Measurements from ENCODE around the gene GPR137. TPM values are rescaled to one million over a fixed set of nuclear protein-coding genes. Genes with fewer than 3 reads are reported as not detected.

The GPR137 gene
- total and polyA plus RNA-seq, 4 donors = 6.7 to 22.2 (median 9.0) TPM

DNA sequence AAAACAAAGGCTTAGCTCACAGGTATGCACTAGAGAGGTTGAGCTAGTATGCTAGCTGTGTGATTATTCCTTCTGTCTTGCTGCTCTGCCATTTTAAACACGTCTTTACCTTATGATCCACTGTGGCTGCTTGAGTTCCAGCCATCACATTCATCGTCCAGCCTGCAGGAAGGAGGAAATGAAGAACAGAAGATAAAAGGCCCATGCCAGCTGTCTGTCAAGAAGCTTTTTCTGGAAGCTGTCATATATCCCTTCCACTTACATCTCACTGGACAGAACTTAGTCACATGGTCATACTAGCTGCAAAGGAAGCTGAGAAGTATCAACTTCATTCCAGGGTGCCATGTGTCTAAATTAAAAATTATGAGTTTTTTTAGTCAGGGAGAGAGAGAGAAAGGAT is 41.7 kb downstream of the GPR137 start (continued):
- TF ChIP-seq, protein P1, sequence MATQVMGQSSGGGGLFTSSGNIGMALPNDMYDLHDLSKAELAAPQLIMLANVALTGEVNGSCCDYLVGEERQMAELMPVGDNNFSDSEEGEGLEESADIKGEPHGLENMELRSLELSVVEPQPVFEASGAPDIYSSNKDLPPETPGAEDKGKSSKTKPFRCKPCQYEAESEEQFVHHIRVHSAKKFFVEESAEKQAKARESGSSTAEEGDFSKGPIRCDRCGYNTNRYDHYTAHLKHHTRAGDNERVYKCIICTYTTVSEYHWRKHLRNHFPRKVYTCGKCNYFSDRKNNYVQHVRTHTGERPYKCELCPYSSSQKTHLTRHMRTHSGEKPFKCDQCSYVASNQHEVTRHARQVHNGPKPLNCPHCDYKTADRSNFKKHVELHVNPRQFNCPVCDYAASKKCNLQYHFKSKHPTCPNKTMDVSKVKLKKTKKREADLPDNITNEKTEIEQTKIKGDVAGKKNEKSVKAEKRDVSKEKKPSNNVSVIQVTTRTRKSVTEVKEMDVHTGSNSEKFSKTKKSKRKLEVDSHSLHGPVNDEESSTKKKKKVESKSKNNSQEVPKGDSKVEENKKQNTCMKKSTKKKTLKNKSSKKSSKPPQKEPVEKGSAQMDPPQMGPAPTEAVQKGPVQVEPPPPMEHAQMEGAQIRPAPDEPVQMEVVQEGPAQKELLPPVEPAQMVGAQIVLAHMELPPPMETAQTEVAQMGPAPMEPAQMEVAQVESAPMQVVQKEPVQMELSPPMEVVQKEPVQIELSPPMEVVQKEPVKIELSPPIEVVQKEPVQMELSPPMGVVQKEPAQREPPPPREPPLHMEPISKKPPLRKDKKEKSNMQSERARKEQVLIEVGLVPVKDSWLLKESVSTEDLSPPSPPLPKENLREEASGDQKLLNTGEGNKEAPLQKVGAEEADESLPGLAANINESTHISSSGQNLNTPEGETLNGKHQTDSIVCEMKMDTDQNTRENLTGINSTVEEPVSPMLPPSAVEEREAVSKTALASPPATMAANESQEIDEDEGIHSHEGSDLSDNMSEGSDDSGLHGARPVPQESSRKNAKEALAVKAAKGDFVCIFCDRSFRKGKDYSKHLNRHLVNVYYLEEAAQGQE (IDR thresholded peaks at IDR 0.05) = no peak
- TF ChIP-seq GABPA (IDR thresholded peaks at IDR 0.05 in 1 of 2, conservative IDR thresholded peaks at IDR 0.05 in 1 of 2) (no peak), NR2F2 (IDR thresholded peaks at IDR 0.05) (no peak), SP1 (IDR thresholded peaks at IDR 0.05) (no peak), FOXA1 (IDR thresholded peaks at IDR 0.05) (no peak)
- TF ChIP-seq, protein P2, sequence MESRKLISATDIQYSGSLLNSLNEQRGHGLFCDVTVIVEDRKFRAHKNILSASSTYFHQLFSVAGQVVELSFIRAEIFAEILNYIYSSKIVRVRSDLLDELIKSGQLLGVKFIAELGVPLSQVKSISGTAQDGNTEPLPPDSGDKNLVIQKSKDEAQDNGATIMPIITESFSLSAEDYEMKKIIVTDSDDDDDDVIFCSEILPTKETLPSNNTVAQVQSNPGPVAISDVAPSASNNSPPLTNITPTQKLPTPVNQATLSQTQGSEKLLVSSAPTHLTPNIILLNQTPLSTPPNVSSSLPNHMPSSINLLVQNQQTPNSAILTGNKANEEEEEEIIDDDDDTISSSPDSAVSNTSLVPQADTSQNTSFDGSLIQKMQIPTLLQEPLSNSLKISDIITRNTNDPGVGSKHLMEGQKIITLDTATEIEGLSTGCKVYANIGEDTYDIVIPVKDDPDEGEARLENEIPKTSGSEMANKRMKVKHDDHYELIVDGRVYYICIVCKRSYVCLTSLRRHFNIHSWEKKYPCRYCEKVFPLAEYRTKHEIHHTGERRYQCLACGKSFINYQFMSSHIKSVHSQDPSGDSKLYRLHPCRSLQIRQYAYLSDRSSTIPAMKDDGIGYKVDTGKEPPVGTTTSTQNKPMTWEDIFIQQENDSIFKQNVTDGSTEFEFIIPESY (IDR thresholded peaks at IDR 0.05) = no peak

DNA sequence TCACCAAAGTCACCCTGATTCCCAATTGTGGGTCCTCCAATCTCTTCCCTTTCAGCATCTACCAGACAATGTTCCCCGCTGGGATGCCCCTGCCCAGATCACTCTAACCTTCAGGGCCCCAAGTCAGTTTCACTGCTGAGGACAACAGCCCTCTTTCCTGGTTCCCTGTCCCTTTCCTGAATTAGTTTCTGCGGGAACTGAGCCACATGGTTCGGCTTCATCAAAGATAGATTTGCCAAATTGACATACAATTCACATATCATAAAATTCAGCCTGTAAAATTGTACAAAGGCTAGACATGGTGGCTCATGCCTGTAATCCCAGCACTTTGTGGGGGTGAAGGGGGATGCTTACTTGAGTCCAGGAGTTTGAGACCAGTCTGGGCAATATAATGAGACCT is 42.3 kb downstream of the GPR137 start:
- Histone ChIP-seq H3K36me3 (ENCODE audit: control insufficient read depth in 4 of 4, insufficient read depth in 3 of 4, low read depth in 1 of 4, low read length in 3 of 4) (no peaks in the 10 kb centered on the region), H3K4me3 (ENCODE audit: low read depth in 1 of 3, low read length in 3 of 3) (no peak overlapping the region), H3K9me3 (ENCODE audit: control insufficient read depth in 4 of 4, low read length in 3 of 4) (no peaks in the 10 kb centered on the region), H3K4me1 (ENCODE audit: control insufficient read depth in 4 of 4, insufficient read depth in 4 of 4, low read length in 3 of 4) (peaks cover 0 to 4% (median 0%) of the 10 kb centered on the region in 4 donors), H3K9ac (ENCODE audit: low read depth in 1 of 2, low read length in 2 of 2) (no peak overlapping the region), H3K27me3 (ENCODE audit: control insufficient read depth in 4 of 4, insufficient read depth in 4 of 4, low read length in 3 of 4) (no peaks in the 10 kb centered on the region), H3K27ac (ENCODE audit: low read depth in 1 of 2, low read length in 2 of 2) (no peak overlapping the region)
- TF ChIP-seq TAF1 (conservative IDR thresholded peaks at IDR 0.05) (no peak), HNF4G (IDR thresholded peaks at IDR 0.05) (no peak), RXRA (IDR thresholded peaks at IDR 0.05) (no peak), GABPA (IDR thresholded peaks at IDR 0.05 in 1 of 2, conservative IDR thresholded peaks at IDR 0.05 in 1 of 2) (no peak), FOXA1 (IDR thresholded peaks at IDR 0.05) (no peak)
- TF ChIP-seq, protein P1 (IDR thresholded peaks at IDR 0.05) = no peak
- TF ChIP-seq, protein P3, sequence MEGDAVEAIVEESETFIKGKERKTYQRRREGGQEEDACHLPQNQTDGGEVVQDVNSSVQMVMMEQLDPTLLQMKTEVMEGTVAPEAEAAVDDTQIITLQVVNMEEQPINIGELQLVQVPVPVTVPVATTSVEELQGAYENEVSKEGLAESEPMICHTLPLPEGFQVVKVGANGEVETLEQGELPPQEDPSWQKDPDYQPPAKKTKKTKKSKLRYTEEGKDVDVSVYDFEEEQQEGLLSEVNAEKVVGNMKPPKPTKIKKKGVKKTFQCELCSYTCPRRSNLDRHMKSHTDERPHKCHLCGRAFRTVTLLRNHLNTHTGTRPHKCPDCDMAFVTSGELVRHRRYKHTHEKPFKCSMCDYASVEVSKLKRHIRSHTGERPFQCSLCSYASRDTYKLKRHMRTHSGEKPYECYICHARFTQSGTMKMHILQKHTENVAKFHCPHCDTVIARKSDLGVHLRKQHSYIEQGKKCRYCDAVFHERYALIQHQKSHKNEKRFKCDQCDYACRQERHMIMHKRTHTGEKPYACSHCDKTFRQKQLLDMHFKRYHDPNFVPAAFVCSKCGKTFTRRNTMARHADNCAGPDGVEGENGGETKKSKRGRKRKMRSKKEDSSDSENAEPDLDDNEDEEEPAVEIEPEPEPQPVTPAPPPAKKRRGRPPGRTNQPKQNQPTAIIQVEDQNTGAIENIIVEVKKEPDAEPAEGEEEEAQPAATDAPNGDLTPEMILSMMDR (IDR thresholded peaks at IDR 0.05; ENCODE audit: low read depth, low read length, missing input control) = no peak
- TF ChIP-seq, protein P4, sequence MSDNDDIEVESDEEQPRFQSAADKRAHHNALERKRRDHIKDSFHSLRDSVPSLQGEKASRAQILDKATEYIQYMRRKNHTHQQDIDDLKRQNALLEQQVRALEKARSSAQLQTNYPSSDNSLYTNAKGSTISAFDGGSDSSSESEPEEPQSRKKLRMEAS (IDR thresholded peaks at IDR 0.05) = no peak
- DNase-seq (ENCODE audit: low spot score) = no peak
- 83% methylated on average over 3 of the region's 3 CpGs for WGBS
